Right atrium auricular region (tissue), 2 donors: Measurements from ENCODE around the gene SH2D5. TPM values are rescaled to one million over a fixed set of nuclear protein-coding genes. Genes with fewer than 3 reads are reported as not detected.

Experiments
- DNase-seq: peaks from one replicate; pipeline ENCODE4 v3.0.0-alpha.2; 2019; ENCODE audit warnings: low spot score
- H3K27ac ChIP-seq, 2 donors: fragments of 200-600 bp; sonication (generic); 1 replicate in 1 of 2; 2 replicates in 1 of 2; pipeline ENCODE4 v1.5.1; 2016 to 2019
- H3K27me3 ChIP-seq, 2 donors: fragments of 200-600 bp; sonication (generic); one replicate each; pipeline versions ENCODE4 v1.5.1 to v1.6.0; 2017 to 2019
- H3K36me3 ChIP-seq: fragments of 200-600 bp; sonication (generic); one replicate; pipeline ENCODE4 v1.5.1; 2016
- H3K4me1 ChIP-seq, 2 donors: fragments of 200-600 bp; sonication (generic); one replicate each; pipeline versions ENCODE4 v1.5.1 to v1.6.0; 2017 to 2019
- H3K4me3 ChIP-seq, 2 donors: fragments of 200-600 bp; sonication (generic); 1 replicate in 1 of 2; 2 replicates in 1 of 2; pipeline ENCODE4 v1.5.1; 2017 to 2019; ENCODE audit warnings: mild to moderate bottlenecking in 1 of 2, moderate library complexity in 1 of 2
- H3K9me3 ChIP-seq, 2 donors: fragments of 200-600 bp; sonication (generic); one replicate each; pipeline ENCODE4 v1.5.1; 2019
- total RNA-seq, 2 donors: library from RNA; depleted of rRNA; stranded (reverse); fragments of >200 nt; gene quantifications; one replicate each; pipeline ENCODE4 v1.1.0, GENCODE V29; 2016
- TF ChIP-seq, protein P1 (sequence below), 2 donors: fragments of 200-600 bp; sonication (generic); IDR thresholded peaks; one replicate each; pipeline ENCODE4 v1.5.1; 2019; ENCODE audit warnings: antibody characterized with exemption in 2 of 2

SH2D5 gene
- total RNA-seq, 2 donors from 2014 or later, result 0.63 TPM; not detected in 1

GRCh38 chr1:20739225-20739624 is 6.7 kb upstream of the SH2D5 start:
- peaks cover 0 to 4% of the 10 kb centered on the region in 2 donors for H3K4me1 ChIP-seq
- TF ChIP-seq, protein P1, sequence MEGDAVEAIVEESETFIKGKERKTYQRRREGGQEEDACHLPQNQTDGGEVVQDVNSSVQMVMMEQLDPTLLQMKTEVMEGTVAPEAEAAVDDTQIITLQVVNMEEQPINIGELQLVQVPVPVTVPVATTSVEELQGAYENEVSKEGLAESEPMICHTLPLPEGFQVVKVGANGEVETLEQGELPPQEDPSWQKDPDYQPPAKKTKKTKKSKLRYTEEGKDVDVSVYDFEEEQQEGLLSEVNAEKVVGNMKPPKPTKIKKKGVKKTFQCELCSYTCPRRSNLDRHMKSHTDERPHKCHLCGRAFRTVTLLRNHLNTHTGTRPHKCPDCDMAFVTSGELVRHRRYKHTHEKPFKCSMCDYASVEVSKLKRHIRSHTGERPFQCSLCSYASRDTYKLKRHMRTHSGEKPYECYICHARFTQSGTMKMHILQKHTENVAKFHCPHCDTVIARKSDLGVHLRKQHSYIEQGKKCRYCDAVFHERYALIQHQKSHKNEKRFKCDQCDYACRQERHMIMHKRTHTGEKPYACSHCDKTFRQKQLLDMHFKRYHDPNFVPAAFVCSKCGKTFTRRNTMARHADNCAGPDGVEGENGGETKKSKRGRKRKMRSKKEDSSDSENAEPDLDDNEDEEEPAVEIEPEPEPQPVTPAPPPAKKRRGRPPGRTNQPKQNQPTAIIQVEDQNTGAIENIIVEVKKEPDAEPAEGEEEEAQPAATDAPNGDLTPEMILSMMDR (IDR thresholded peaks at IDR 0.05), result no peak
- H3K4me3 ChIP-seq, result no peak overlapping the region
- H3K36me3 ChIP-seq, result peaks cover 30% of the 10 kb centered on the region
- H3K9me3 ChIP-seq, result no peaks in the 10 kb centered on the region
- H3K27me3 ChIP-seq, result no peaks in the 10 kb centered on the region
- H3K27ac ChIP-seq, result no peak overlapping the region
- no peak for DNase-seq

GRCh38 chr1:20735581-20736111 is 3.1 kb upstream of the SH2D5 start:
- Histone ChIP-seq H3K4me1 (peaks cover 0 to 29% of the 10 kb centered on the region in 2 donors), H3K9me3 (no peaks in the 10 kb centered on the region), H3K36me3 (peaks cover 3% of the 10 kb centered on the region), H3K27ac (no peak overlapping the region), H3K27me3 (peaks cover 0 to 4% of the 10 kb centered on the region in 2 donors), H3K4me3 (no peak overlapping the region)
- DNase-seq, result peak; percentile 55
- TF ChIP-seq, protein P1 (IDR thresholded peaks at IDR 0.05), result no peak

GRCh38 chr1:20733360-20733975 is 965 bp upstream of the SH2D5 start:
- H3K9me3 ChIP-seq, result no peaks in the 10 kb centered on the region
- peak overlapping the region; percentile 71 to 74 for H3K27ac ChIP-seq
- DNase-seq, result peak; percentile 54
- H3K27me3 ChIP-seq, result peaks cover 0 to 4% of the 10 kb centered on the region in 2 donors
- H3K4me3 ChIP-seq, result peak overlapping the region in 1 of 2 donors; percentile 58
- H3K36me3 ChIP-seq, result no peaks in the 10 kb centered on the region
- TF ChIP-seq, protein P1 (IDR thresholded peaks at IDR 0.05), result no peak
- peaks cover 0 to 29% of the 10 kb centered on the region in 2 donors for H3K4me1 ChIP-seq

GRCh38 chr1:20732071-20732587 is 374 bp downstream of the SH2D5 start:
- H3K9me3 ChIP-seq, result no peaks in the 10 kb centered on the region
- peak overlapping the region; percentile 71 to 74 for H3K27ac ChIP-seq
- H3K4me3 ChIP-seq, result peak overlapping the region; percentile 40 to 58
- H3K27me3 ChIP-seq, result peaks cover 0 to 4% of the 10 kb centered on the region in 2 donors
- TF ChIP-seq, protein P1 (IDR thresholded peaks at IDR 0.05), result no peak
- H3K36me3 ChIP-seq, result no peaks in the 10 kb centered on the region
- peaks cover 0 to 29% of the 10 kb centered on the region in 2 donors for H3K4me1 ChIP-seq
- peak; percentile 57 for DNase-seq

GRCh38 chr1:20731057-20731991 is 1.2 kb downstream of the SH2D5 start:
- peak; percentile 53 for DNase-seq
- peak overlapping the region; percentile 40 to 58 for H3K4me3 ChIP-seq
- TF ChIP-seq, protein P1 (IDR thresholded peaks at IDR 0.05), result no peak
- H3K36me3 ChIP-seq, result no peaks in the 10 kb centered on the region
- H3K9me3 ChIP-seq, result no peaks in the 10 kb centered on the region
- H3K4me1 ChIP-seq, result peaks cover 0 to 29% of the 10 kb centered on the region in 2 donors
- peaks cover 0 to 4% of the 10 kb centered on the region in 2 donors for H3K27me3 ChIP-seq
- no peak overlapping the region for H3K27ac ChIP-seq
